Measurements from ENCODE around the gene KCNN1. TPM values are rescaled to one million over a fixed set of nuclear protein-coding genes. Genes with fewer than 3 reads are reported as not detected.

KCNN1 gene
- 0.34 TPM in 1 of 2 replicates, not detected in the other for total RNA-seq

DNA sequence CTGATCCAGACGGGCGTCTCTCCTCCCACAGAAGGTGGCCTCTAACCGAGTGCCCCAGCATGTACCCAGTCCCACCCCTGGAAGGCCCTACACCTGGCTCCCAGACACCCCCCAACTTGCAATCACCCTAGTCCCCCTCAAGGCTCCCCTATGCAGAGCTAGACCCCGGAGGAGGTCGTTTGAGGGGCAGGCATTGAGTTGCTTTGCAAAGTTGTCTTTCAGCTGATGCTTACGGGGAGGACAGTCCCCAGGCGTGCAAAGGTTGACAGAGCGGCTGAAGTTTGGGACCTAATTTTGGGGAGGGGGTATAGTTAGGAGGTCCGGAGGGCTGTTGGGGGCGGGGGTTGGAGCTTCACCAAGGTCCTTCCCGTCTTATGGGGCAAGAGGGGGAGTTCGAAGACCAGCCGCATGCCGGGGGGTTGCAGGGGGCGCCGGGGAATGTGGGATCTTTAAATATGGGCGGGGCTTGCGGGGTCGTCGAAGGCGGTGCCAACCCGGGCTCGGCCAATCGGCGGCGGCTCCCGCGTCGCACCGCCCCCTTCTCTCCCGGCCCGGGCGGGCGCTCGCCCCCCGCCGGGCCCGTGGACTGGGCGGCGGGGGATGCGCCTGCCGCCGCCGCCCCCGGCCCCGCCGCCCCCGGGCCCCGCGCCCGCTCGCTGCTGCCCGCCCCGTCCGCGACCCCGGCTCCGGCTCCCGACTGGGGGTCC lies at the start of gene KCNN1:
KCNN1 (plus strand) TSS at position 558 of the 707 bp plus-strand sequence. CDS start 6,782 bp downstream, outside the sequence.

DNA sequence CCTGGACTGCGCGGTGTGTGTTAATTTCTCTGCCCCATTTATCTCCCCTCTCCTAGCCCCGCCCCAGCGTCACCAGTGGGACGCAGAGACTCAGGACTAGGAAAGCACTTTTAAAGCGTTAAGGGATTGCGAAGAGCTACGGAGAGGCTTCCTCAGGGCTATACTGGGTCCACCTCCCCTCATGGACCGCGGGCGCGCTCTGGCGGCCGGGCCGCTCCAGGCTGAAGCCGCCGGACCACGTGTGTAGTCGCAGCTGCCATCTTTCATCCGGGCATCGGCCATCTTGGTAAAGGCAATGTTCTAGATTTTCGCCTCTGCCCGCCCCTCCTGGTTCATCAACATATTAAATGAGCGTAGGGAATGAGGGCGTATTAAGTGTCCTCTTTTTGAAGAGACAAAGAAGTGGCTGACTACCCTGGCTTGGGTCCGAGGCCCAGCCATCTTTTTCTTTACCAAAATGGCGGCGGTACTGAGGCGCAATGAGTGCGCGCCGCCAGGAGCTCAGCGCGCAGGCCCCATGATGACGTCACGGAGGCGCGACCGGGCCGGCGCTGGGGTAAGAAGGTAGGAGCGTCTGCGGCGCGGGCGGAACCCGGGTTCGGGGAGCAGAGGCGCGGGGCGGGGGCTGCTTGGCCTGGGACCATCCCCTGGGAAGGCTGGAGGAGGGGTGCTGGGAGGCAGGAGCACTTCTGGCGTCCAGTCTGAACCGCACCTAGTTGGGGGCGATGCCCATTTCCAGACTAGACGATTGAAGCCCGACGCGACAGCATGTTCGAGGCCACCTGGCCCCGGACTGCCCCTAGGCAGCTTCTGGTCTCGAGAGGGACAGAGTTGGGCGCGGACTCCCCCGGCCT lies 34.2 kb upstream of the KCNN1 start, which contains the start of gene CCDC124:
CCDC124 (plus strand) TSS at position 531 of the 854 bp plus-strand sequence. CDS start 3,406 bp downstream, outside the sequence.

DNA sequence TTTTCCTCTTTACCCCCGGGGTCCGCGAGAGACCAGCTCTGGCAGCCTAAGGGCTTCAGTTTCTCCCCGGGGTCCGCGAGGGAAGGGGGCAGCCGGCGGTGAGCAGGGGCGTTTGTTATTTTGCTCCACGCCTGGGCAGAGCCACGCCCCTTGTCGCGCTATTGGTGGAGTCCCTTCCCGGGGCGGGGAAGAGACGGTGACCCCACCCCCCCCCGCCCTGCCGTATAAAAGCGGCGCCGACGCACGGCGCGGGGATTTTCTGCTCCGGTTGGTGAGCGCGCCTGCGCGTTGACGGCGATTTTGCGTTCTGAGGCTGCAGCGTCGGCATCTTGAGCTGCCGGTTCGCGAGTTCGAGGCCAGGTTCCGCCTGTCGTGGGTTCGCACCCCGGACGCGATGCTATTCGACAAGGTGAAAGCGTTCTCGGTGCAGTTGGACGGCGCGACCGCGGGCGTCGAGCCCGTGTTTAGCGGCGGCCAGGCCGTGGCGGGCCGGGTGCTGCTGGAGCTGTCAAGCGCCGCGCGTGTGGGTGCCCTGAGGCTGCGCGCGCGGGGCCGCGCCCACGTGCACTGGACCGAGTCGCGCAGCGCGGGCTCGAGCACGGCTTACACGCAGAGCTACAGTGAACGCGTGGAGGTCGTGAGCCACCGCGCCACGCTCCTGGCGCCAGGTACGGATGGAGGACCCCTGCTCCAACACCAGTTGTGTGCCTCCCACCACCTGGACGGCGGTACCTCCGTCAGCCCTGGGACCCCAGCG lies 41.2 kb downstream of the KCNN1 start, which contains the start of gene ARRDC2:
ARRDC2 (plus strand) TSS at position 254 of the 757 bp plus-strand sequence; CDS start at position 395, 141 bp downstream.

Other genes with a start within 250 kb of the KCNN1 start
- gene MAP1S, start 247.6 kb upstream of the KCNN1 start, total RNA-seq, result 13.6 and 15.2 TPM in 2 replicates
- gene FCHO1, start 215.6 kb upstream of the KCNN1 start, total RNA-seq, result 0.16 and 0.43 TPM in 2 replicates
- not detected in 2 replicates for gene B3GNT3, start 172.0 kb upstream of the KCNN1 start, total RNA-seq
- gene INSL3, start 145.6 kb upstream of the KCNN1 start, total RNA-seq, result not detected in 2 replicates
- 0.09 and 0.95 TPM in 2 replicates for gene JAK3, start 119.1 kb upstream of the KCNN1 start, total RNA-seq
- gene RPL18A, start 107.2 kb upstream of the KCNN1 start, total RNA-seq, result 890 and 1,237 TPM in 2 replicates
- not detected in 2 replicates for gene SLC5A5, start 95.2 kb upstream of the KCNN1 start, total RNA-seq
- 40.4 and 41.1 TPM in 2 replicates for gene CCDC124, start 34.1 kb upstream of the KCNN1 start, total RNA-seq
- 4.6 and 6.1 TPM in 2 replicates for gene ARRDC2, start 41.1 kb downstream of the KCNN1 start, total RNA-seq
- gene IL12RB1, start 119.8 kb downstream of the KCNN1 start, total RNA-seq, result 0.32 TPM in 1 of 2 replicates, not detected in the other
- gene MAST3, start 130.7 kb downstream of the KCNN1 start, total RNA-seq, result 1.9 and 3.0 TPM in 2 replicates
- 2.0 and 8.4 TPM in 2 replicates for gene PIK3R2, start 186.1 kb downstream of the KCNN1 start, total RNA-seq
- 9.5 and 35.3 TPM in 2 replicates for gene IFI30, start 206.7 kb downstream of the KCNN1 start, total RNA-seq
- 4.2 and 5.2 TPM in 2 replicates for gene MPV17L2, start 226.1 kb downstream of the KCNN1 start, total RNA-seq
- gene RAB3A, start 236.9 kb downstream of the KCNN1 start, total RNA-seq, result 3.2 and 11.1 TPM in 2 replicates

All from bronchial smooth muscle cell (primary cell).